ENCODE results near the gene ARAP2.

GRCh38 chr4:36249610-36250009 lies 5.3 kb upstream of the ARAP2 start:
- TF ChIP-seq CTCF (IDR thresholded peaks at IDR 0.05; ENCODE audit: insufficient read depth, low read length, poor library complexity, severe bottlenecking) = no peak
- TF ChIP-seq EZH2phosphoT487 (conservative IDR thresholded peaks at IDR 0.05; ENCODE audit: low read length) = no peak

Measured in SU-DHL-6 (cell line).